CD4-positive, alpha-beta T cell treated with Interleukin-12 subunit alpha and Interleukin-12 subunit beta, for 1 hour (primary cell): ENCODE data around the gene APOBEC2.

Experiments used
- DNase-seq: peaks from one replicate; pipeline ENCODE4 v3.0.0-alpha.2; 2020

APOBEC2 gene

GRCh38 chr6:41062056-41062455, 9.1 kb downstream of the APOBEC2 start:
- no peak for DNase-seq

GRCh38 chr6:41063884-41064285, 10.9 kb downstream of the APOBEC2 start:
- DNase-seq = no peak

GRCh38 chr6:41064841-41065240, 11.8 kb downstream of the APOBEC2 start:
- no peak for DNase-seq

DNA sequence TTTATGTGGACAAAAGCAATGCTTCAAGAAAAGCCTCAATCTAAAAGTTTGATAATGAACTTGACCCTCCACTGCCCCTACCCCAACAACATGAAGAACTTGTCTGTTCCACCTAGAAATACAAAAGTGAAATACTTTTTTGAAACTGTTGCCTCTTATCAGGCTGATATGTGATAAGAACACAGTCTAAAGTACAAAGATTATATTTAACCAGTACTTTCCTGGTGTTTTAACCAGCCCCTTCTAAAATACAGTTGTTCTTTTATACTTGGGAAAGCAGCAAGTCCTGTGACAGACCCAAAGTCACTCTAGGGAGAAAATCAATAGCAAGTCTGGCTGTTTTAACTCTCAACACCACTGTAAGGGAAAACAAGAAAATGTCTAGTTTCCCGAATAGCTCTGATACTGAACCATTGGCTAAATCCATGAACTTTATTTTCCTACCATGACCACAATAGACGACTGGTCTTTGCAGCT, 12.6 kb downstream of the APOBEC2 start:
- no peak for DNase-seq

DNA sequence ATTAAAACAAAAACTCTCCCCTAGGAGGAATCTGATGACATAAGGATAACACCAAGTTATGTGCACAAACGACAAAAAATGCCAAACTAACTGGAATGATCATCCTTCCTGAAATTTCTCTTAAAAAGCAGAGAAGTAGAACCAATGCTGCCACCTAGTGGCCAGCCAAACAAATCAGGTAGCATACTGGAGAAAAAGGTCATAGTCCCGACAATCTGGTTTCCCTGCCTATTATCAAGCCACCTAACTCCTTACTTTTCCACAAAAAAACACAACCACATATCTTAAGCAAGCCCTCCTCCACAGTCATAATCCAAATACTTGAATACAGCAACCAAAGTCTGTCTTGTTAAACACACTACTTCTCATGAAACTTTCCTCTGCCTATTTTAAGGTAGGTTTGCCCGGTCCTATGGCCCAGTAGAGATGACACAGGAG, 13.9 kb downstream of the APOBEC2 start:
- DNase-seq = peak; percentile 72

DNA sequence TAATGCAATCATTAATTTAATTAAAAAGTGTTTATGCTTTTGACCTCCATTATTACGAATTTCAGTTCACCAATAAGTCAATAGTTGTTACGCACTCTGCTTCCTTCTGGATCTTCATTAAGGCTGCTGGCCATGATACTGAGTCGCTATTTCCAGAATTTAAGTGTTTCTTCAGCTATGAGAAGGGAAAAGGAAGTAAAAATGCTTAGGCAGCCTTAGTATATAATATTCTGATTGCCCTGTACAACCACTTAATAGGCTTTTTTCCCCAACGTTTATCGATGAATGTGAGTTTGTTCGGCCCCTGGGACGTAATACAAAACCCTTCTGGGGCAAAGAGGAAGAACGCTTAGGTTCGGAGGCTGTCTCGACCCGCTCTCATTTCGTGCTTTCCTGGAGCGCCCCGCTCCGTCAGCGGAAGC, 18.5 kb downstream of the APOBEC2 start:
- DNase-seq = no peak

DNA sequence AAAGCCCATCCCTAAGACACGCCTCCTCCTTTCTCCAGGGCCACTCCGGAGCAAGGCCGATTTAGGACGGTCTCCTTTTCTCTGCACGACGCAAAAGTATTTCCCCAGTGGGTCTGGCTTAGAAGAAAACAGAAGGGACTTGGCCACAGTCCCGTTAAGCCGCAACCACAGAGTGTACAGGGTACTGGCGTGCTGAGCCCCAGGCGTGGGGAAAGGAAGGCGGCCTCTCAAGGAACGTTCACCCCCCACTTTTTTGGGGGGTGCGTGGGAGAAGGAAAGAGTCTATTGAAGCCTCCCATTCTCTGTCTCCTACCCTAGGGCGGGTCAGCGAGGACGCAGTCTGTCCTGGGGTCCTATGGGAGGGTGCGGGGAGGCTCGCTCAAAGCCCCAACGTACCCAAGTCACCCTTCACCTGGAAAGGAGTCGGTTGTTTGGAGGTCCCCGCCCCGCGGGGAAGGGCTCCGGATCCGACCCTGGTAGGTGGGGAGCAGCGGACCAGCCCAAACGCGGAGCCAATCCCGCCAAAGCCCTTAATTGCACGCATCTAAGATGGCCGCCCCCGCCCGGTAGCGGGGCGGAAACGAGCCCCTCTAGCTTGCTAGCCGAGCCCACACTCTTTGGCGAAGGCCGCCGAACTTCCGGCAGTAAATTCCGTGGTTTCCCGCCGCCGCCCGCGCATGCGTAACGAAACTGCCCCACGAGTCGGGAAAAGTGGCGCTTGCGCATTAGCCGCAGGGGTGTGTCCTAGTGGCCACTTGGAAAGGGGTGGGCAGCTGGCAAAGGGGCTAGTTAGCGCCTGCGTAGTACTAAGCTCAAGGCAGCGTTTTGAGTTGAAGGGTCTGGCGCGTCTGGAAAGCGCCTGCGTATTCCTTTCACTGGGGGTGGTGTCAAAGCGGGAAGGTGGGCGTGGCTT, 19.2 kb downstream of the APOBEC2 start, which contains the start of gene OARD1:
Gene OARD1 (minus strand): TSS at position 434 of the 913 bp plus-strand sequence. CDS start 722 bp downstream, outside the sequence.
- DNase-seq = peak; percentile 100

DNA sequence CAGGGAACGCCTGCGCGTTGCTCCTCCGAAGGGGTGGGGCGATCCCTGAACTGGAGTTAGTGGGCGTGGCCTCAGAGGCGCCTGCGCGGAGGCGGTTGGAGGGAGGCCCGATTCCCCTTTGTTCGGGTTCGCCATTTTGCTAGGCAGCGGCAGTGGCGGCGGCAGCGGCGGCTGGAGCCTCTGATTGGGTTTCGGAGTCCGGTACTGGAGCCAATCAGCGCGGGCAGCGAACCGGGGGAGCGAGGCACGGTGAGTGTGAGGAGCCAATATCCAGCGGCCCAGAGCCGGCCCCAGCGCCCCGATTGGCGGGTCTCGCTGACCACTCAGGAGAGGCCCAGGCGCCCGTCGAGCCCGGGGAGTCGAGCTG, 19.8 kb downstream of the APOBEC2 start, which contains the start of gene NFYA:
Gene NFYA (plus strand): TSS at position 139 of the 367 bp plus-strand sequence. CDS start 6,116 bp downstream, outside the sequence.
- no peak for DNase-seq

DNA sequence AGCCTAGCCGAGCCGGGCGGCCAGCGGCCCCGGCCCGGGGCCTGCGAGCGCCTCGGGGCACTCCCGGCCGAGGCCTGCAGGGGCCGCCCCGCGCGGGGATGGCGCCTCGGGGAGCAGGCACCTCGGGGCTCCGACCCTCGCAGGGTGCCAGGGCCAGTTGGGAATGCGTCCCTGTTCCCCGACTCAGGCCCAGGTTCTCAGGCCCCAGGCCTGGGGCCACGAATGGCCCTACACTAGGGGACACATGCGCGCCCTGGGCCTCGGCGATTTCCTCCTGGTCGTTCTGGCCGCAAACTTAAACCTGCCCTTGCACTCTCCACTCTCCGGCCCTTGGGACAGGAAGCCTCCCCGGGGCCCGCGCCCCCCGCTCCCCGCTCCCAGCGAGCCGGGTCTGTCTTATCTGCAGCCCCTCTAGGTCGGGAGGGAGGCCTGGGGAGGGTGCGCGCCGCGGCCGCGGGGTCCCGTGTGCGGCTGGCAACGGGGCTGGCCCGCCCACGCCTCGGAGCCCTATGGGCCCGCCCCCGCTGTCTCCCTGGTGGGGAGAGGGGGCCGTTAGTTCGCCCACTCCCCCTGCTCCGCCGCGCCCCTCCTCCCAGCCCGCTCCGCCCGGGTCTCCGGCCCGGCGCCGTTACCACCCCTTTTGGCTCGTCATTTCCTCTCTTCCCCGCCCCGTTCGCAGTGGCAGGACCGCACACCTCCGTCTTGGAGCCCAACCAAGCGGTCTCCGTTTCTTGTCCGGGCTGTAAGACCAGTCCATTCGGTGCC, 20.4 kb downstream of the APOBEC2 start:
- DNase-seq = peak; percentile 90

DNA sequence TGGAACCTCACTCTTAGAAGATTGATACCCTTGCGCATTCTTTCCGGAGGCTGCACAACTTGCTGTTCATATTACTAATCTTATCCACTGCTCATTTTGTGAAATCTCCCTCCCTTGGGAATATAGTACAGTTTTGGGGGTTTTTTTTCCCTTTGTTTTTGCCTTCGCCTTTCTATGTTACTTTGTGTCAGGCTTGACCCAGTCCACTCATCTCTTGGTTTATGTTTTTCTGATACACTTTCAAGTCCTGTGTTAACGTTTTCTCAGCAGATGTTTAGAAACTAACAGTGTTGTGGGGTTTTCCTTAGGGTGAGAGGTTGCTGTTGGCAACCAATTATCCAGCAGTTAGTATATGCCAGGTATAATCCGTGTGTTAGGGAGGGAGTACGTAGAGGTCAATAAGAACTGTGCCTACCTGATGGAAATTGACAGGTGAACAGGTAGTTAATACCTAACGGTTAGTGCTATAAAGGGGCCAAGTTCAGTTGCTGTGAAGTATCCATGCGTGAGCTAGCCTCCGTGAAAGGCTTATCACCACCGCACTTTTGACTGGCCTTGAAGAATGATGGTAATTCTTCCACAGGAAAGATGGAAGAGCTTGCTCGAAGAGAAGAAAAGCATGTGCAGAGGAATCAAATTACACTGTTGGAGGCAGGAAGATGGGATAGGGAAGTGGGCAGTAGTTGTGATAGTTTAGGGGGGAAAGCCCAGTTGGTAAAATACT, 21.1 kb downstream of the APOBEC2 start:
- DNase-seq = peak; percentile 63

GRCh38 chr6:41074692-41075436, 21.9 kb downstream of the APOBEC2 start:
- DNase-seq = no peak

DNA sequence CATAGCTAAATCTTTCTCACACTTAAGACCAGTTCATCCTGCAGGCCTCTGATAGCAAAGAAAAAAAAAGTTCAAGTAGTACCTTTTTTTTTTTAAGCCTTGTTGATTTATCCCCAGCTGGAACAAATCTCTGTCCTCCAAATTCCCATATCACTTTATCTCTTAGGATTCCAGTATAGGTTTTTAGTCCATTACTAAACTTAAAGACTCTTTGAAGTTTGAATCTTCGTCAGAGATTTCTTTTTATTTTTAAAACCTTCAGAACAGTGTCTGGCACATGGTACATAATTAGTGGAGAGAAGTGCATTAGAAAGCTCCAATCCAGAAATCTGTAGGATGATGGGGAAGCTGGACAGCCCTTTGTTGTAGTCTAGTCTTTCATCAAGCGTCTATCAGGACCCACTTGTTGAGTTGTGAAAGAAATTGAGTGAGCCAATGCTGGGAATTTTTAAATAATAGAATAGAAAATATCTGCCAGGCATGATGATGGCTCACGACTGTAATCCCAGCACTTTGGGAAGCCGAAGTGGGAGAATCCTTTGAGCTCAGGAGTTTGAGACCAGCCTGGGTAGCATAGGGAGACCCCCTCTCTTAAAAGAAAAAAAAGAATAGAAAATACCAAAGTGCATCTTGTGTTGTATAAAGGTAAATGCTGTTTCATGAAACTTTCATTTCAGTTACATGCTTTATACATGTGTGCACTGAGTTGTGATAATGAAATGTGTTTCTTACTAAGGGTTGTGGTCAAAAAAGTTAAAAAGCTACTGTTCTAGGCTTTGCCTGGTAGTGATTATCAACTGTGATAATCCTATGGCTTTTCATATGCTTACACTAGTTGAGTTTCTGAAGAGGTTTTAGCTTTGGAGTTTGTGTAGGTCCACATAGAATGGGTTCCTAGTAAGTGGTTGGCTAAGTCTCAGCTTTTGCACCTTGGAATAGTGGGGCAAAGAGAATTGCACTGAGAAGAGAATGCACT, 22.9 kb downstream of the APOBEC2 start:
- DNase-seq = no peak

- no peak for DNase-seq
These were observed 24.5 kb downstream of the APOBEC2 start for GRCh38 chr6:41077536-41077935.

DNA sequence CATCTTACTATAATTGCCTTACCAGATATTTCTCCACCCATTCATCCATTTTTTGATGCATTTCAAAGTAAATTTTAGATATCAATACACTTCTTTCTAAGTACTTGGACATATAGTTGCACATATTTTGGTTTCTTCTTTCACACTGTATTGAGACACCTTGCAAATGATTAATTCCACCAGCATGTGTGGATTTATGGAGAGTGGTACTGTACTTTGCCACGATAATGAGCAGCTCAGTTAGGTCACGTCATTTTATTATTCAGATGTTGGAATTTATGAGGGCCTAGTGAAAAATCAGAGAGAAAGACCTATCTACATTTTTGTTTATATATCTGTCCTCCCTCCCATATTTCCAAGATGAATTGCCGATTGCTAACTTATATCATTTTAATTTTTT, 25.1 kb downstream of the APOBEC2 start:
- DNase-seq = no peak

- no peak for DNase-seq
These were observed 26.1 kb downstream of the APOBEC2 start for GRCh38 chr6:41079080-41079479.

DNA sequence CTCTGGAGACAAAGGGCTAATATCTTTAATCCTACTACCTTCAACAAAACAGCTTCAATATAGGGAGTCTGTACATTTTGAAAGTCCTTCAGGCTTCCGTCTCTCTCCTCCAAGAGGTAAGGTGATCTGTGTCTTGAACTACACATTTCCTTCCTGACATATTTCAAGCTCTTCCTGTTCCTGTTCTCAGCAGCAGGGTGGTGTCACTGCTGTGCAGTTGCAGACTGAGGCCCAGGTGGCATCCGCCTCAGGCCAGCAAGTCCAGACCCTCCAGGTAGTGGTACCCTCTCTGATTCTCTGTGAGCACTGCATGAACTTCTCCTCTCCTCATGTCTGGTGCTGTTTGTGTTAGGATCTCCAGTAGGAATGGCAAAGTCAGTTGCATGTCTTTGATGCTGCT, 27.6 kb downstream of the APOBEC2 start:
- DNase-seq = peak; percentile 49

- DNase-seq = no peak
These were observed 30.1 kb downstream of the APOBEC2 start for GRCh38 chr6:41083072-41083471.

DNA sequence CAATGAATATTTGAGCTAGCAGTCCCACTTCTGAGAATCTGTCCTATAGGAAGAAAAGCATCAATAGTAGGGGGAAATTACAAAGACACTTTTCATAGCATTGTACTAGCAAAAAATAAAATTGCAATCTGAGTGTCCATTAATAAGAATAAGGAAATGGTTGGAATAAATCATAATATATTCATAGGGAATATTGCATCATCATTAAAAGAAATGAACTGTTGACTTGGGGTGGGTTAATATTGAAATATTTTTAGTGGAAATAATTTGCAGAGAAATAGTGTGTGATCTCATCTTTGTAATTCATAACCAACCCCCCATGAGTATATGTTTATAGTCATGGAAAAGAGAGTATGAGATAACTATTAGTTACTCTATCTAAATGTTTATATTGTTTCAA, 32.2 kb downstream of the APOBEC2 start:
- DNase-seq = no peak

DNA sequence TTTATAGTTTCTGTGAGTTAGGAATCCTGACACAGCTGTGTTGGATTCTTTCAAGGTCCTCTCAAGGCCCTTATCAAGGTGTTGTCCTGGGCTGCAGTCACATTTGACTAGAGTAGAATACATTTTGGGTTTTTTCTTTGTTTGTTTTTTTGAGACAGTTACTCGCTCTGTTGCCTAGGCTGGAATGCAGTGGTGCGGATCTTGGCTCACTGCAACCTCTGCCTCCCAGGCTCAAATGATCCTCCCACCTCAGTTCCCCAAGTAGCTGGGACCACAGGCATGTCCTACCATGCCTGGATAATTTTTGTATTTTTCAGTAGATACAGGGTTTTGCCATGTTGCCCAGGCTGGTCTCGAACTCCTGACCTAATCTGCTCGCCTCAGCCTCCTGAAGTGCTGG, 35.4 kb downstream of the APOBEC2 start:
- no peak for DNase-seq

- no peak for DNase-seq
These were observed 38.1 kb downstream of the APOBEC2 start for GRCh38 chr6:41090841-41091761.
